NCI-H1092 treated with DMSO at 0.1 percent for 48 hours (cell line): ENCODE results near the gene COL4A2.

ENCODE experiments used
- DNase-seq: peaks from one replicate; lab custom pipeline; 2025; lab: John Stamatoyannopoulos, UW

The COL4A2 gene

GRCh38 chr13:110354715-110355473, 47.8 kb downstream of the COL4A2 start:
- DNase-seq, result no peak

DNA sequence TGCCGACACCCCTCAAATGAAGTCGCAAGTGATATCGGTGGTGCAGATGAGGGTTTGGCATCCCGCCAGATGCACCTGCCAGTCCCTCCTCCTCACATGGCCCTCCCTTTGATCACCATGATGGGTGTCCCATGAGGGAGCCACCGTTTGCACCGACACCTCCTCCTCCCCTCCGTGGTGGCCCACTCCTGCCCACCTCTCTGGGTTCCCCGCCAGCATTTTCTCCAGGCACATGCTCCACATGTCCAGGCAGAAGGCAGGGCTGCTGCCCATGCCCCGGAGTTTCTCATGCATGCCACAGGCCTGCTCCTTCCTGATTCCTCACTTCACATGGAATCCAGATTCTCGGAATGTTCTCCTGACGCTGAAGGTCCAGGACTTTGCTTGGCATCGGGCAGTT, 49.3 kb downstream of the COL4A2 start:
- no peak for DNase-seq

GRCh38 chr13:110358381-110358780, 51.3 kb downstream of the COL4A2 start:
- no peak for DNase-seq

DNA sequence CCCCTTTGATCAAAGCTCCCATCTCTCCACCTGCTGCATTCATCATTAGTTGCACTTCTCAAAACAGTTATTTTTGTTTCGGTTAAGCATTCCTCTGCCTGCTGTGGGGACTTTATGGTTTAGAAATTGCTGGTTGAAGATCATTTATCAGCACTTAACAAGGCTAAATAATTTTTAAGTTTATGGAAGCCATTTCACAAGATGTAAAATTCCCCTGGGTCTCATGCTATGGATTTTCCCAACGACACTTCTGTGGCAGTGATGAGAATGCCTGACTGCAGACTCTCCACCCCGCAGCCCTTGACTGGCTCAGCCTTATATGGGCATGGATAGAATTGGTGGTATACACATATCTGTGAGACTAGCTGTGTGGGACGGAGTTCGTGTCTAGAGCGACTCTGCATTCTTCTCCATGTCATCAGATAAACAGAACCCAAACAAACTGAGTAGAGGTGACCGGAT, 52.8 kb downstream of the COL4A2 start:
- DNase-seq, result no peak

- no peak for DNase-seq
Observed at GRCh38 chr13:110360598-110360997, 53.5 kb downstream of the COL4A2 start.

DNA sequence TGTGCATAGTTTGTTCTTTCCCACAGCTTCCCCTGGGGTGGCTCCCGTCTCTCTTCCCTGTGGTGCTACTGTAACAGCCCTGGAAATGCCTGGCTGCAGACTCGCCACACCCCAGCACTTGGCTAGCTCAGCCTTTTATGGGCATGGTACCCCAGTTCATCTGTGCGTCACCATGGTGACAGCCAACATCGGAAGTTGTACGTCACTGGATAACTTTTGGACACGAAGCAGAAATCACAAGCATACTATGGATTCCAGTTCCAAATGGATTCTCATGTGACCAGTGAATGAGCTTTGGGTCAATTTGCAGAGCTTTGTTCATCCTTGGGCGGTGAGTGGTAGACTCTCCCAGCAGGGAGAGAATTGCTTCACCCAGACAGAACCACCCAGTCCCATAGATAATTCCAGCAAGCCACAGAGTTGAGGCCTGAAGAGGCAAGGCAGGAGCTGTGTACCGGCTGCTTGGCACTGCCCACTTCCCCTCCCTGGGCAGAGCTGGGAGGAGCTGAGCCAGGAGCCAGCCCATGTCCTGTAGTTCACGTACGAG, 54.4 kb downstream of the COL4A2 start:
- DNase-seq, result no peak

GRCh38 chr13:110363010-110363409, 55.9 kb downstream of the COL4A2 start:
- DNase-seq, result no peak

- no peak for DNase-seq
Observed at GRCh38 chr13:110364081-110364480, 57.0 kb downstream of the COL4A2 start.

GRCh38 chr13:110365876-110366275, 58.8 kb downstream of the COL4A2 start:
- no peak for DNase-seq

DNA sequence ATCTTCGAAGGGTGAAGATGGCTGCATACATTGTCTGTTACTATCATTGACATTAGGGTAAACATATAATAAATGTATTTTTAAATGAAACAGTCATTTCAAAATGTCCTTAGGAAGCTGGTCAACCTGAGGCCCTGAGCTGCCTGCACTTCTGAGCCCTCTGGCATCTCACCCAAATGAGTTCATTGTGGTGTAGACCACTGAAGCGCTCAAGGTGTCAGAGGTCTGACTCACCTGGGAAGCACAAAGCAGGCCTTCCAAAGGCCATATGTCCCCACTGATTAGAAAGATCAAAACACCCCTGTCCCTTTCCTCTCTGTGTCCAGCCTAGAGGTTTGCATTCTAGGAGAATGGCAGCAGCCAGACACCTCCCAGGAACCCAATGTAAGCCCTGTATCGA, 59.6 kb downstream of the COL4A2 start:
- DNase-seq, result no peak

GRCh38 chr13:110367620-110368019, 60.5 kb downstream of the COL4A2 start:
- DNase-seq, result no peak

DNA sequence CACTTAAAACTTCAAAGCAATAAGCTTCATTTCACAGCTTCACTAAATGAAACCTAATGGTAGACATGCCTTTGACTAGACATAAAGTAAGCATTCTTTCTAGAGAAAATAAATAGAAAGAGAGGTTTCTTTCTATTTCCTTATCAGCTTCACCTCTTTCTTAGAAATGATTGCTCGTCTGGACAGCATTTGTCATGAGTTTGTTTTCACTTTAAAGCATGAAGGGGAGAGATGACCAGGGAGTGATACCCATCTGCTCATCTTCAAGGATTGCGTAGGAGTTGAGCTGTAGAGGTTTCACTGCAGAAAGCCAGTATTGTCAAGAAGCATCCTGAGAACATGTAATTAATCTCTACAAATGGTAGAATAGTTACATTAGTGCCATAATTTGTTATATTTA, 61.3 kb downstream of the COL4A2 start:
- no peak for DNase-seq

DNA sequence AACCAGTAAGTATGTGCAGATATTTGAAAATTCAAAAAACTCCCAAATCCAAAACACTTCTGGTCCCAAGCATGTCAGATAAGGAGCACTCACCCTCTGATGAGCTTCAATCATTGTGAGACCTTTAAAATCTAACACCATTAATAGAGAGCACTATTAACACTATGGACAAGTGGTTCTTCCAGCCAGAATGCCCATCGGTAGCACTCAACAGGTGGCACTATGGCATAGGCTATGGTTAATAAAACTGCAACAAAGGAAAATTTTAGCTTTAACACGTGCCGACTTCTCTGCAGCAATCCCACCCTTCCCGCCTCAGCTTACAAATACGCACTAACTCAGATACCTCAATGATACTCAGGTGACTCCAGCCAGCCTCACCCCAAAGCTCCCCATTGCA, 62.3 kb downstream of the COL4A2 start:
- no peak for DNase-seq

DNA sequence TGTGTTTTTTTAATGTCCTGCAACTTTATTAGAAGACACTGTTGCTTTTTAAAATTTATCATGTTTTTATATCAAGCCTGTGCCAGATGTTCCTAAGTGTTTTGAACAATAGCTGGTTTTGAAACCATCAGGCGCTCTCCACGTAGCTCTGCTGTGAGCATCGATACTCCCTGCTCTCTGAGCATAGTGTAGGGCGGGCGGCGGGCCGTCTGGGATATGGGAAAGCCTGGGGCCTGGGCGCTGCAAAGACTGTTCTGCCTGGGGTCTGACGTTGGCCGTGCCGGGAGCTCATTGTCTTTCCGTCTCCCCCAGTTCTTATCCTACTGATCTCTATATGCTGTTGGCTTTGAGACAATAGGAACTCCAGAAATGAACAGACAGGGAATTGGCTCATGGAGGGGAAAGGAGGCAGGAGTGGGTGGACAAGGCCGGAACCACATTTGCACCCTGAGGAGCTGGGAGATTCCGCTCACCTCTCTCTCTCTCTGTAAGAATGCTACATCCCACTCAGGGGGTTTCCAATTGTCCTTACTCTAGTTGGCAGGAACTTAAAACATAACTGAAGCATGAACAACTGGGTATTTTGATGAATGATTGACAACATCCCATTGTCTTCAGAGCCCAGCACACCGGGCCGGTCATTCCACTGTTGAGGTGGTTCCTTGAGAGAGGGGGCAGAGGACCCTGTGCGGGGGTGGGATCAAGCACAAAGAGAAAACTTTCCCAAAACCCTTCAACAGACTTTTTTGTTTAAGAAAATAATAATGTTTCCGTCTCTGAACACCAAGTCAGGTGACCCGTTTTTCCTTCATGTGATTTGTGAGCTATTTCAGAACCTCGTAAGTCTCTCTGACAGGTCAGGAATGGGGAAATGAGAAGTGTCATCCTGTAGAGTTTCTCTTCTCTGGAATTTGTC, 64.7 kb downstream of the COL4A2 start:
- no peak for DNase-seq

DNA sequence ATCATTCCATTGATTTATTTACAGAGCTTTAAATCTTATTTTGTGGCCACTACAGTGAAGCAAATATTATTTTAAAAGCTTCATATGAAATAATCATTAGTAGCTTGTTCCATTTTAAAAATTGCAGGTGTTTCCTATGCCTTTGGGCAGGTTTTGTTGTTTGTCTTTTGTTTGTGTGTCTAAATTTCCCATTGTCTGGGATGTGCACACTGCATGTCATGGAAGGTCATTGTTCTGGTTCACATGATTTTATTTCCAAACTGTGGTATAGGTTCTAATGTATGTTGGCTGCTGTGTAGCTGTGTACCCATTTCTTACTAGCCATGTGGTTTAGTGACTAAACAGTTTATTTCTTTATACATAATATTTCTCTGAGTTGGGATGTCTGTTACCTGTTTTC, 65.6 kb downstream of the COL4A2 start:
- no peak for DNase-seq

- no peak for DNase-seq
Observed at GRCh38 chr13:110373617-110374016, 66.5 kb downstream of the COL4A2 start.

GRCh38 chr13:110374431-110375370, 67.6 kb downstream of the COL4A2 start:
- DNase-seq, result no peak

DNA sequence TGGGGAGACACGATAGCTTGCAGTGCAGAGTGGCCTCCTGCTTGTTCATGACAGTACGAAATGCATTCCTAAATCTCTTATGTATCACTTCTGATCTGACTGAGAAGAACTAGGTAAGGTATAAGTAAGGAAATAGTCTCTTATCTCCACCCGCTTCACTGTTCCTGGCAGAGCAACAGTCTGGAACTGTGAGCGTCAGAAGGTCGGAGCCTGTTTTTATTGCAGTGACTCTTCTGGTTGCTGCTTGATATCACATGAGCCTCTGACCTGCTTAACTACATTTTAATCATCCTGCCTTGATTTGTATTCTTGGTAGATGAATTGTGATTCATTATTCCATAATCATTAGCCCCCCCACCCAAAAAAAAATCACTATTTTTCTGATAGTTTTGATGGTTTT, 69.0 kb downstream of the COL4A2 start:
- DNase-seq, result no peak

DNA sequence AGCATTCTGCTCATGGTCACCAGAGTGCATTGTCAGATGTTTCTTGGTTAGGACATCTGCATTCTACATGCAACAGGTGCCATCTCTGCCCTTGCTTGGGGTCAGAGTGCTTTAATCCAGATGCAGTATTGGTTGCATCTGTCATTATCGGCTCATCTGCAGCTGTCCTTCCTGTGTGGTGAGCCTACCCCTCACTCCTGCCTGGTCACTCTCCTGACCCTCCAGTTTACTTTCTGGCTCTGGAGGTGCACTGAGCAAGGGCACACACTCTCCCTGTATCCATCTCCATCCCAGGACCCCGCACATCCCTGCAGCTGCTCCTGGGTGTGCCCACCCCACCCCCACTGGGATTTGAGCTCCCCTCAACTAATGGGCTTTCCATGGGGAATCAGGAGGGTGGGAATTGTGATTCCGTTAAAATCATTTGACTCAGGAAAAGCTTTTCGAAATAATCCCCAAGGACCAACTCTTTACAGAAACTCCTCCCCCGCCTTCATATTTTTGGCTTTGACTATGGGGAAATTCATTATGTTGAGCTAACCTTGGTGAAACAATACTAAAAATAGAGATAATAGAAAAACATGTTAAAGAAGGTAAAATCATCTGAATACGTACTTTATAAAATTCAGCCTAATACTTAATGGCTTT, 70.2 kb downstream of the COL4A2 start:
- DNase-seq, result no peak

DNA sequence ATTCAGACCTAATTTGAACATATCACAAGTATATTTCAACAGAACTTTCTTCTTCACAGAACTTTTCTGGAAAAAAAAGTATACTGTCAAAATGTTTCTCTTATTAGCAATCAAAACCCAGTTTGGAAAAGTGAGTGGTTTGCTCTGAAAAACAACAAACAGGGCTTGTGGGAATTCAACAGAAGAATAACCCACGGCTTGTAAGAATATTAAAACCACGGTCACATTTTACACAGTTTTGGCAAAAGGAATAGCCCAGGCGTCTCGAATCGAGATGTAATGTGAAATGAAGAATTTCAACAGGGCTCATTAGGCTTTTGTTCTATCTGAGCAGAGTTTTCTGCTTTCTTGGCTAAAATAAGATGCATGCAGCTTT, 70.7 kb downstream of the COL4A2 start:
- no peak for DNase-seq

- DNase-seq, result no peak
Observed at GRCh38 chr13:110379358-110379757, 72.3 kb downstream of the COL4A2 start.
